ENCODE data around the gene TULP4.

TULP4 gene

GRCh38 chr6:158353883-158354877 lies 41.9 kb downstream of the TULP4 start (continued):
- TF ChIP-seq, protein P1, sequence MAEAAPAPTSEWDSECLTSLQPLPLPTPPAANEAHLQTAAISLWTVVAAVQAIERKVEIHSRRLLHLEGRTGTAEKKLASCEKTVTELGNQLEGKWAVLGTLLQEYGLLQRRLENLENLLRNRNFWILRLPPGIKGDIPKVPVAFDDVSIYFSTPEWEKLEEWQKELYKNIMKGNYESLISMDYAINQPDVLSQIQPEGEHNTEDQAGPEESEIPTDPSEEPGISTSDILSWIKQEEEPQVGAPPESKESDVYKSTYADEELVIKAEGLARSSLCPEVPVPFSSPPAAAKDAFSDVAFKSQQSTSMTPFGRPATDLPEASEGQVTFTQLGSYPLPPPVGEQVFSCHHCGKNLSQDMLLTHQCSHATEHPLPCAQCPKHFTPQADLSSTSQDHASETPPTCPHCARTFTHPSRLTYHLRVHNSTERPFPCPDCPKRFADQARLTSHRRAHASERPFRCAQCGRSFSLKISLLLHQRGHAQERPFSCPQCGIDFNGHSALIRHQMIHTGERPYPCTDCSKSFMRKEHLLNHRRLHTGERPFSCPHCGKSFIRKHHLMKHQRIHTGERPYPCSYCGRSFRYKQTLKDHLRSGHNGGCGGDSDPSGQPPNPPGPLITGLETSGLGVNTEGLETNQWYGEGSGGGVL (tag by site-specific recombination; IDR thresholded peaks at IDR 0.05): no peak

GRCh38 chr6:158356586-158357546 lies 44.6 kb downstream of the TULP4 start:
- ChIA-PET CTCF (interaction anchor here (0.7 to 1.0 kb wide), 2 partner anchors 131 to 136 kb away, joined by 3 to 5 read pairs; no protein-coding TSS in a partner anchor), POLR2A (no interaction called here)
- no peaks in the 10 kb centered on the region for H3K36me3 ChIP-seq (ENCODE audit: control insufficient read depth in 2 of 2, insufficient read depth in 1 of 2, low read length in 2 of 2)
- TF ChIP-seq REPIN1 (tag by site-specific recombination; IDR thresholded peaks at IDR 0.05; ENCODE audit: low read depth) (no peak), ZNF266 (tag by site-specific recombination; IDR thresholded peaks at IDR 0.05; ENCODE audit: low read depth) (no peak), ZBTB6 (tag by site-specific recombination; IDR thresholded peaks at IDR 0.05) (no peak), OVOL3 (tag by site-specific recombination; IDR thresholded peaks at IDR 0.05) (no peak), ZNF707 (tag by site-specific recombination; IDR thresholded peaks at IDR 0.05) (no peak), ZNF701 (tag by site-specific recombination; IDR thresholded peaks at IDR 0.05) (no peak), YY2 (tag by site-specific recombination; IDR thresholded peaks at IDR 0.05) (no peak), ZNF423 (tag by site-specific recombination; IDR thresholded peaks at IDR 0.05) (no peak), ZNF560 (tag by site-specific recombination; IDR thresholded peaks at IDR 0.05; ENCODE audit: borderline replicate concordance) (no peak), SP3 (tag by site-specific recombination; IDR thresholded peaks at IDR 0.05) (no peak), ZNF510 (tag by site-specific recombination; IDR thresholded peaks at IDR 0.05; ENCODE audit: insufficient replicate concordance) (no peak), IKZF3 (tag by site-specific recombination; IDR thresholded peaks at IDR 0.05) (no peak)
- TF ChIP-seq, protein P2, sequence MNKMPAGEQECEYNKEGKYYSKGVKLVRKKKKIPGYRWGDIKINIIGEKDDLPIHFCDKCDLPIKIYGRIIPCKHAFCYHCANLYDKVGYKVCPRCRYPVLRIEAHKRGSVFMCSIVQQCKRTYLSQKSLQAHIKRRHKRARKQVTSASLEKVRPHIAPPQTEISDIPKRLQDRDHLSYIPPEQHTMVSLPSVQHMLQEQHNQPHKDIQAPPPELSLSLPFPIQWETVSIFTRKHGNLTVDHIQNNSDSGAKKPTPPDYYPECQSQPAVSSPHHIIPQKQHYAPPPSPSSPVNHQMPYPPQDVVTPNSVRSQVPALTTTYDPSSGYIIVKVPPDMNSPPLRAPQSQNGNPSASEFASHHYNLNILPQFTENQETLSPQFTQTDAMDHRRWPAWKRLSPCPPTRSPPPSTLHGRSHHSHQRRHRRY (tag by site-specific recombination; IDR thresholded peaks at IDR 0.05): no peak
- TF ChIP-seq, protein P3, sequence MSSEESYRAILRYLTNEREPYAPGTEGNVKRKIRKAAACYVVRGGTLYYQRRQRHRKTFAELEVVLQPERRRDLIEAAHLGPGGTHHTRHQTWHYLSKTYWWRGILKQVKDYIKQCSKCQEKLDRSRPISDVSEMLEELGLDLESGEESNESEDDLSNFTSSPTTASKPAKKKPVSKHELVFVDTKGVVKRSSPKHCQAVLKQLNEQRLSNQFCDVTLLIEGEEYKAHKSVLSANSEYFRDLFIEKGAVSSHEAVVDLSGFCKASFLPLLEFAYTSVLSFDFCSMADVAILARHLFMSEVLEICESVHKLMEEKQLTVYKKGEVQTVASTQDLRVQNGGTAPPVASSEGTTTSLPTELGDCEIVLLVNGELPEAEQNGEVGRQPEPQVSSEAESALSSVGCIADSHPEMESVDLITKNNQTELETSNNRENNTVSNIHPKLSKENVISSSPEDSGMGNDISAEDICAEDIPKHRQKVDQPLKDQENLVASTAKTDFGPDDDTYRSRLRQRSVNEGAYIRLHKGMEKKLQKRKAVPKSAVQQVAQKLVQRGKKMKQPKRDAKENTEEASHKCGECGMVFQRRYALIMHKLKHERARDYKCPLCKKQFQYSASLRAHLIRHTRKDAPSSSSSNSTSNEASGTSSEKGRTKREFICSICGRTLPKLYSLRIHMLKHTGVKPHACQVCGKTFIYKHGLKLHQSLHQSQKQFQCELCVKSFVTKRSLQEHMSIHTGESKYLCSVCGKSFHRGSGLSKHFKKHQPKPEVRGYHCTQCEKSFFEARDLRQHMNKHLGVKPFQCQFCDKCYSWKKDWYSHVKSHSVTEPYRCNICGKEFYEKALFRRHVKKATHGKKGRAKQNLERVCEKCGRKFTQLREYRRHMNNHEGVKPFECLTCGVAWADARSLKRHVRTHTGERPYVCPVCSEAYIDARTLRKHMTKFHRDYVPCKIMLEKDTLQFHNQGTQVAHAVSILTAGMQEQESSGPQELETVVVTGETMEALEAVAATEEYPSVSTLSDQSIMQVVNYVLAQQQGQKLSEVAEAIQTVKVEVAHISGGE (tag by site-specific recombination; conservative IDR thresholded peaks at IDR 0.05; ENCODE audit: low read depth): no peak
- no peak overlapping the region for H3K4me3 ChIP-seq (ENCODE audit: low read depth, low read length)
- no peak overlapping the region for H3K27ac ChIP-seq (ENCODE audit: extremely low read depth, low read depth, low read length)
- H3K9me3 ChIP-seq (ENCODE audit: control insufficient read depth, insufficient read depth, low read depth, low read length): no peaks in the 10 kb centered on the region
- peaks cover 11% of the 10 kb centered on the region for H3K4me1 ChIP-seq (ENCODE audit: control insufficient read depth, insufficient read depth, low read length)

All from HEK293 (cell line).